ENCODE measurements around the gene CAPRIN1. TPM values are rescaled to one million over a fixed set of nuclear protein-coding genes. Genes with fewer than 3 reads are reported as not detected.

The CAPRIN1 gene
- total and polyA plus RNA-seq, 7 experiments from 2014 or later = 65.0 to 227 (median 127) TPM

DNA sequence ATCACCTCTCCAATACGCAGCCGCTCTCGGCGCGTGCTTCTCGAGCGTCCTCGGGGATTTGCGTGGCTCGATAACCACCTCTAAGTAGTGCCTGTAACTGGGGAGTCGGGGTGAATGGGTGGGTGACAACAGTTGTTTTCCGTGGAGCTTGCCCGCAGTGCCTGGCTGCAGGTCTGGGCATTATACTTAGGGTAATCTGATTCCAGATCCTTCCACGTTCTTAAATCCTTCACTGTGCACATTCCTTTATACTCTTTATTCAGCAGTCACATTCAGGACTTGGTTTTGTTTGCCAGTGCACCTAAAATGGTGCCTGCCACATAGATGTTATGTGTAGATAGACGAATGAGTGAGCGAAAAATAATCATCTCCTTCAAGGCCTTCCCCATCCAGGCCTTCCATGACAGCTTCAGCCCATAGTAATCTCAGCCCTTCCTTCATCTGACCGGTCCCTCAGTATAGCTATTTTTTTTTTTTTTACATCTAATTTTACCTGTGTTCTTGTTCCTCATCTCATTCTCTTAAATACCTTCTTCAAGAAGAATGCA is 54.5 kb downstream of the CAPRIN1 start:
- ATAC-seq (no peak), DNase-seq (no peak)
- H3K4me1 Mint-ChIP-seq = peaks cover 26 to 76% (median 64%) of the 10 kb centered on the region in 7 donors
- H3K4me3 Mint-ChIP-seq = peak overlapping the region; percentile 89 to 100 (median 97)
- H3K4me3 ChIP-seq (ENCODE audit: low read length) = peak overlapping the region; percentile 91
- CTCF ChIA-PET = interaction anchor here (0.6 to 1.4 kb wide), 4 partner anchors 9 to 238 kb away, joined by 3 to 5 read pairs (median 4); no protein-coding TSS in a partner anchor
- H3K9me3 Mint-ChIP-seq = peaks cover 0 to 16% (median 0%) of the 10 kb centered on the region in 11 donors
- no peaks in the 10 kb centered on the region for H3K9me3 ChIP-seq (ENCODE audit: control insufficient read depth in 2 of 3, low read length in 3 of 3)
- no peaks in the 10 kb centered on the region for H3K27me3 ChIP-seq (ENCODE audit: control insufficient read depth in 2 of 2, insufficient read depth in 2 of 2, low read length in 2 of 2)
- intact Hi-C loops (cut with micrococcal nuclease) = loop anchor here (1.0 to 10.0 kb wide), 16 partner anchors 10 to 1559 kb away; partner anchors contain the start of genes APIP (in 2 of the 2), CAPRIN1 (in 2 of the 2), CAT (in 2 of the 2) and FBXO3 (in 2 of the 2)
- POLR2A ChIA-PET = interaction anchor here (0.7 to 7.1 kb wide), 13 partner anchors 11 to 372 kb away, joined by 3 to 102 read pairs (median 4); partner anchors contain the start of genes ABTB2, CAPRIN1 and FBXO3
- H3K36me3 Mint-ChIP-seq = peaks cover 10 to 23% (median 14%) of the 10 kb centered on the region in 5 donors
- peak overlapping the region; percentile 97 to 99 (median 99) for H3K27ac Mint-ChIP-seq
- peaks cover 18 to 21% of the 10 kb centered on the region in 2 donors for H3K4me1 ChIP-seq (ENCODE audit: control insufficient read depth in 2 of 2, insufficient read depth in 2 of 2, low read length in 2 of 2)
- peaks cover 0 to 5% (median 0%) of the 10 kb centered on the region in 5 donors for H3K27me3 Mint-ChIP-seq
- H3K27ac ChIP-seq (ENCODE audit: low read depth, low read length) = peak overlapping the region; percentile 83
- H3K36me3 ChIP-seq (ENCODE audit: control insufficient read depth in 2 of 3, insufficient read depth in 3 of 3, low read length in 3 of 3) = peaks cover 0 to 35% (median 8%) of the 10 kb centered on the region in 3 experiments

DNA sequence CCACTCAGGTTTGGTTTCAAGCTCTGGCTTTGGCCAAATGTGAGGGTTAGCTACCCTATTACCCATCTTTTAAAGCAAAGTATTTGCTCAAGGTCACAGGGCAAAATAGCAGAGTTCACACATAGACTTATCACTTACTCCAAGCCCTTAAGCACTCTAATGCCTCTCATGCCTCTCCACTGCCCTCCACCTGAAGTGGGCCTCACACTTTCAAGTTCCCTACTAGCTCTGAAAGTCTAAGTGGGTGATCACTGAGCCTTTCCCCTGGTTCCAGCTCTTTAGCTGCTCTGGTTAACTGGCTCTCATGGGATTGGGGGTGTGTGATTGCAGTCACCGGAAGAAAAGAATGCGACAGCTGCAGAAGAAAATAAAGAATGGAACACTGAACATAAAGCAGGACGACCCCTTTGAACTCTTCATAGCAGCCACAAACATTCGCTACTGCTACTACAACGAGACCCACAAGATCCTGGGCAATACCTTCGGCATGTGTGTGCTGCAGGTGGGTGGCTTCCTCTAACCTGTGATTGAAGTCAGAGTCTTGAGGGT is 60.3 kb downstream of the CAPRIN1 start:
- ATAC-seq = no peak
- peaks cover 31 to 57% (median 42%) of the 10 kb centered on the region in 5 donors for H3K36me3 Mint-ChIP-seq
- Histone ChIP-seq H3K9me3 (ENCODE audit: control insufficient read depth in 2 of 3, low read length in 3 of 3) (no peaks in the 10 kb centered on the region), H3K27me3 (ENCODE audit: control insufficient read depth in 2 of 2, insufficient read depth in 2 of 2, low read length in 2 of 2) (no peaks in the 10 kb centered on the region), H3K4me3 (ENCODE audit: low read length) (no peak overlapping the region), H3K4me1 (ENCODE audit: control insufficient read depth in 2 of 2, insufficient read depth in 2 of 2, low read length in 2 of 2) (peaks cover under 1% of the 10 kb centered on the region in 2 donors), H3K27ac (ENCODE audit: low read depth, low read length) (no peak overlapping the region), H3K36me3 (ENCODE audit: control insufficient read depth in 2 of 3, insufficient read depth in 3 of 3, low read length in 3 of 3) (peaks cover 16 to 86% (median 31%) of the 10 kb centered on the region in 3 experiments)
- H3K4me1 Mint-ChIP-seq = peaks cover 9 to 46% (median 28%) of the 10 kb centered on the region in 7 donors
- no peak for DNase-seq
- POLR2A ChIA-PET = no interaction called here
- H3K27me3 Mint-ChIP-seq = no peaks in the 10 kb centered on the region
- CTCF ChIA-PET = interaction anchor here (0.5 kb wide), 1 partner anchor 1550 kb away, joined by 3 read pairs; no protein-coding TSS in a partner anchor
- H3K9me3 Mint-ChIP-seq = no peaks in the 10 kb centered on the region
- H3K4me3 Mint-ChIP-seq = no peak overlapping the region
- peak overlapping the region in 1 of 9 donors; percentile 44 for H3K27ac Mint-ChIP-seq
- intact Hi-C loops (cut with micrococcal nuclease) = no loop called here

DNA sequence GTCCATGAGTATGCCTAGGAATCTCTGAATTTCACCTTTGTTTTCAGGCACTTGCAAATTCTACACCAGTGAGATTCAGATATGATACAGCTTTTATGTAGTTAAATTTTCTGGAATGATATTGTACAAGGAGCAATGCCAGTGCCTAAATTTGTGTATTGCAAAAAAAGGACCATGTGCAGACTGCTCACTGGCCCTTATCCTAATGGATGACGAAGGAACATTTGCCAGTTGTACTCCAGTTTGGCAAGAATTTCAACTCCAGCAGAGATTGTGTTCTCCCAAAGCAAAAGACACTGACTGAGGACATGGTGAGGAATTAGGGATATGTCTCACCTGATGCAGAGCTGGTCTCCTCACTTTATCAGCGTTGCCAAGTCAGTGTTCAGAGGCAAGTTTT is 62.5 kb downstream of the CAPRIN1 start:
- ATAC-seq = no peak
- Mint-ChIP-seq H3K27me3 (no peaks in the 10 kb centered on the region), H3K4me1 (peaks cover 3 to 25% (median 12%) of the 10 kb centered on the region in 7 donors), H3K36me3 (peaks cover 35 to 68% (median 53%) of the 10 kb centered on the region in 5 donors), H3K9me3 (no peaks in the 10 kb centered on the region), H3K27ac (no peak overlapping the region), H3K4me3 (no peak overlapping the region)
- Histone ChIP-seq H3K36me3 (ENCODE audit: control insufficient read depth in 2 of 3, insufficient read depth in 3 of 3, low read length in 3 of 3) (peaks cover 16 to 96% (median 39%) of the 10 kb centered on the region in 3 experiments), H3K4me1 (ENCODE audit: control insufficient read depth in 2 of 2, insufficient read depth in 2 of 2, low read length in 2 of 2) (no peaks in the 10 kb centered on the region), H3K4me3 (ENCODE audit: low read length) (no peak overlapping the region), H3K9me3 (ENCODE audit: control insufficient read depth in 2 of 3, low read length in 3 of 3) (no peaks in the 10 kb centered on the region), H3K27me3 (ENCODE audit: control insufficient read depth in 2 of 2, insufficient read depth in 2 of 2, low read length in 2 of 2) (no peaks in the 10 kb centered on the region), H3K27ac (ENCODE audit: low read depth, low read length) (no peak overlapping the region)
- DNase-seq = no peak
- intact Hi-C loops (cut with micrococcal nuclease) = no loop called here
- CTCF ChIA-PET = no interaction called here
- POLR2A ChIA-PET = no interaction called here

DNA sequence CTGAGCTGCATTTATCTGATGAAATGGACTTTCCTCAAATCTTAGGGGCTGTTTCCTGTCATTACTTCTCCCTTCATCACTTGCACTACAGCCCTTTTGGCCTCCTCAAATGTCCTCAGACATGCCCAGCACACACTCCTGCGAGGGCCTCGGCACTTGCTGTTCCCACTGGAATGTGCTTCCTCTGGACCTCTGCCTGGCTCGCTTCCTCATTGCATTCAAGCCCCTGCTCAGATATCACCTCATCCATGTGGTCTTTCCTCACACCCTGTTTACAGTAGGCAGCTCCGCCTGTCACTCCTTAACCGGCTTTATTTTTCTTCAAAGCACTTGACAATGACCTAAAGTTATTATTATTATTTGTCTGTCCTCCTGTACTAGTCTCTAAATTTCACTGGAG is 62.9 kb downstream of the CAPRIN1 start:
- no peak for ATAC-seq
- DNase-seq = no peak
- ChIA-PET CTCF (no interaction called here), POLR2A (no interaction called here)
- Histone ChIP-seq H3K27ac (ENCODE audit: low read depth, low read length) (no peak overlapping the region), H3K27me3 (ENCODE audit: control insufficient read depth in 2 of 2, insufficient read depth in 2 of 2, low read length in 2 of 2) (no peaks in the 10 kb centered on the region), H3K36me3 (ENCODE audit: control insufficient read depth in 2 of 3, insufficient read depth in 3 of 3, low read length in 3 of 3) (peaks cover 16 to 96% (median 38%) of the 10 kb centered on the region in 3 experiments), H3K9me3 (ENCODE audit: control insufficient read depth in 2 of 3, low read length in 3 of 3) (no peaks in the 10 kb centered on the region), H3K4me1 (ENCODE audit: control insufficient read depth in 2 of 2, insufficient read depth in 2 of 2, low read length in 2 of 2) (no peaks in the 10 kb centered on the region), H3K4me3 (ENCODE audit: low read length) (no peak overlapping the region)
- Mint-ChIP-seq H3K27me3 (no peaks in the 10 kb centered on the region), H3K4me3 (no peak overlapping the region), H3K9me3 (no peaks in the 10 kb centered on the region), H3K36me3 (peaks cover 30 to 66% (median 49%) of the 10 kb centered on the region in 5 donors), H3K4me1 (peaks cover 0 to 20% (median 7%) of the 10 kb centered on the region in 7 donors), H3K27ac (no peak overlapping the region)
- intact Hi-C loops (cut with micrococcal nuclease) = no loop called here

DNA sequence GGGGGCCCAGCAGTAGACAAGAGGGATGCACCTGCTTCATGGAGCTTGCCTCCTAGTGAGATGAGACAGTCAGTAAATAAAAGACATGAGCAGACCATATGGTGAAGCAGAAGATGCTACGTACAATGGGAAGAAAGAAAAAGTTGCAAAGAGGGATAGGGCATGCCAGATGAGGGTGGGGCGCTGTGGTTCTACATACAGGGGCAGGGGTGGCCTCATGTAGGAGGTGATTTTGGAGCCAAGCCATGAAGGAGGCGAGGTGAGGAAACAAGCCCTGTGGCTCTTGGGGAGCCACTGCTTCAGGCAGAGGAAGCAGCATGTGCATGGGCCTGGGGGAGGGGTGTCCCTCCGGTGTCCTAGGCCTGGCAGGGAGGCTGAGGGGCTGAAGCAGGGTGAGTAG is 69.1 kb downstream of the CAPRIN1 start:
- no peaks in the 10 kb centered on the region for H3K27me3 ChIP-seq (ENCODE audit: control insufficient read depth in 2 of 2, insufficient read depth in 2 of 2, low read length in 2 of 2)
- Mint-ChIP-seq H3K4me1 (peaks cover 0 to 9% (median 3%) of the 10 kb centered on the region in 7 donors), H3K36me3 (peaks cover 21 to 71% (median 50%) of the 10 kb centered on the region in 5 donors), H3K4me3 (no peak overlapping the region), H3K27me3 (no peaks in the 10 kb centered on the region), H3K9me3 (no peaks in the 10 kb centered on the region), H3K27ac (peak overlapping the region in 1 of 9 donors; percentile 25)
- H3K36me3 ChIP-seq (ENCODE audit: control insufficient read depth in 2 of 3, insufficient read depth in 3 of 3, low read length in 3 of 3) = peaks cover 0 to 92% (median 25%) of the 10 kb centered on the region in 3 experiments
- no peak for DNase-seq
- intact Hi-C loops (cut with micrococcal nuclease) = no loop called here
- CTCF ChIA-PET = no interaction called here
- no peaks in the 10 kb centered on the region for H3K4me1 ChIP-seq (ENCODE audit: control insufficient read depth in 2 of 2, insufficient read depth in 2 of 2, low read length in 2 of 2)
- POLR2A ChIA-PET = no interaction called here
- H3K9me3 ChIP-seq (ENCODE audit: control insufficient read depth in 2 of 3, low read length in 3 of 3) = no peaks in the 10 kb centered on the region
- no peak overlapping the region for H3K27ac ChIP-seq (ENCODE audit: low read depth, low read length)
- ATAC-seq = no peak
- H3K4me3 ChIP-seq (ENCODE audit: low read length) = no peak overlapping the region

DNA sequence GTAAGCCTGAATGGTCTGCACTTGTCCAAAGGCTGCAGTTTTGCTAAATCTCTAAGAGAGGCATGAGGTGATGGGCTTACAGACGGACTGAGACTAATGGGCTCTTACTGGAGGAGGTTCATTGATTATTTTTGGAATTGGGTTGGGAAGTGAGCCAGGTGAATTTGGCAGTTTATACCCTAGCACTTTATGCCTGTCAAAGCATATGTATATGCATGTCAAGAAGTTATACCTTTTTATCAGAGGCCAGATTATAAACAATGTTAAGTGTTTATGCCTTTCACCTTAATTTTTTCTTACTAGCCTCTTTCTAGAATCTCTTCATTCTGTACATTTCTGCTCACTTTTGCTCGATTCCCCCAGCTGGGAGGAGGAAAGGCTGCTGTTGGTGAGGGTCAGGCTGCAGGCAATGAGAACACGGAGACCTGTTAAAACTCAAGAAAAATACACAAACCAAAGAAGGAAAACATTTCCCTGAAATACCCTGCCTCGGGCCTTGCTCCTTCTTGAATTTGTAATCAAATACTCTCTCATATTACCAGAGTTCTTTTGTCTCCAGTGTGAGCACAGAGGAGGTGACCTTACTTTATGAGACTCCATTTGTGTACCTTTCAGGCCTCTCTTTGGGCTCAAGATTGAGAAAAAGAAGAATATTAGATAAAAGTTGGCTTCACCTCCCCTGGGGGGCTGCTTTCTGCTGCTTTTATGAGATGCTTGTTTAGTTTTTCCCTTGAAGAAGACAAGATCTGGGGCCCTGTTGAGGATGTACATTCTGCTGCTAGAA is 73.5 kb downstream of the CAPRIN1 start:
- Histone ChIP-seq H3K4me3 (ENCODE audit: low read length) (no peak overlapping the region), H3K36me3 (ENCODE audit: control insufficient read depth in 2 of 3, insufficient read depth in 3 of 3, low read length in 3 of 3) (peaks cover 15 to 81% (median 20%) of the 10 kb centered on the region in 3 experiments), H3K27ac (ENCODE audit: low read depth, low read length) (no peak overlapping the region), H3K4me1 (ENCODE audit: control insufficient read depth in 2 of 2, insufficient read depth in 2 of 2, low read length in 2 of 2) (no peaks in the 10 kb centered on the region), H3K27me3 (ENCODE audit: control insufficient read depth in 2 of 2, insufficient read depth in 2 of 2, low read length in 2 of 2) (no peaks in the 10 kb centered on the region), H3K9me3 (ENCODE audit: control insufficient read depth in 2 of 3, low read length in 3 of 3) (no peaks in the 10 kb centered on the region)
- Mint-ChIP-seq H3K4me1 (peaks cover 0 to 5% (median 3%) of the 10 kb centered on the region in 7 donors), H3K27me3 (no peaks in the 10 kb centered on the region), H3K36me3 (peaks cover 15 to 72% (median 58%) of the 10 kb centered on the region in 5 donors), H3K4me3 (no peak overlapping the region), H3K27ac (no peak overlapping the region), H3K9me3 (no peaks in the 10 kb centered on the region)
- POLR2A ChIA-PET = no interaction called here
- CTCF ChIA-PET = no interaction called here
- intact Hi-C loops (cut with micrococcal nuclease) = no loop called here
- DNase-seq = no peak
- ATAC-seq = no peak

Data from naive thymus-derived CD4-positive, alpha-beta T cell (primary cell).